ENCODE data around the gene CDH23. TPM values are rescaled to one million over a fixed set of nuclear protein-coding genes. Genes with fewer than 3 reads are reported as not detected.

Gene CDH23
- total RNA-seq, 2 donors from 2014 or later, result 3.9 to 4.4 TPM

DNA sequence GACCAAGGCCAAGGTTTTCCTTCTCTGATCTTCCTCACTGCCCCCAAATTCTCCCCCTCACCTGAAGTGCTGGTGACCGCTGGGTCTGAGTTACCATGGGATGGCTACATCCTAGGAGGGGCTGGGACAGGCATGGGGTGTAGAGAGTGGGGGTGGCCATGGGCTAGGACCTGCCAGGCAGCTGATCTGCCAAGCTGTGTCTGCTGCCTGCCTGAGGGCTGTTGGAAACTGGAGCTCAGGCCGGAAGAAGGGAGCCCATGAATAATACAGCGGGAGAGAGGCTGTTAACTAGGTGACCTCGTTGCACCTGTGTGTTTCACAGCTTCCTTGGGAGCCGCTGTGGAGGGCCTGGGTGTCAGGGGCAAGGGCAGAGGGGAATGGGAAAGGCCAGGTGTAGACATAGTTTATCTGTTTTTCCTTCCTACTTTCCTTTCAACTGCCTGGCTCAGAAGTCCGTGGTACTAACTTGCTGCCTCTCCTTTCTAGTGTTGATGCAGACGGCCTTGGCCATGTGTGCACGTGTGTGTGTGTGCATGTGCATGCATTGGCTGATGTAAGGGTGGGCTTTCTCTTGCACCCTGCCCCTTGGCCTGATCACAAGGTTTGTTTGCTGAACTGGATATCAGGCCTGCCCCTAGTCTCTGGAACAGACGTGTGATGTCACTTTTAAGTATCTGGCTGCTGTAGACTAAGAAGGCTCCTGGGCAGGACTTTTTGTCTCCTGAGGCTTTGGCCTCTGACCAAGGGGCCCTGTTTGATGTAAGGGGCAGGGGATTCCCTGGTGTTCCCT is 11.9 kb downstream of the CDH23 start:
- Histone ChIP-seq H3K27ac (no peak overlapping the region), H3K4me3 (no peak overlapping the region), H3K4me1 (no peaks in the 10 kb centered on the region), H3K36me3 (no peaks in the 10 kb centered on the region), H3K27me3 (no peaks in the 10 kb centered on the region), H3K9me3 (peaks cover 0 to 21% of the 10 kb centered on the region in 2 donors)
- peak; percentile 18 for DNase-seq (ENCODE audit: low spot score)
- TF ChIP-seq, protein P1, sequence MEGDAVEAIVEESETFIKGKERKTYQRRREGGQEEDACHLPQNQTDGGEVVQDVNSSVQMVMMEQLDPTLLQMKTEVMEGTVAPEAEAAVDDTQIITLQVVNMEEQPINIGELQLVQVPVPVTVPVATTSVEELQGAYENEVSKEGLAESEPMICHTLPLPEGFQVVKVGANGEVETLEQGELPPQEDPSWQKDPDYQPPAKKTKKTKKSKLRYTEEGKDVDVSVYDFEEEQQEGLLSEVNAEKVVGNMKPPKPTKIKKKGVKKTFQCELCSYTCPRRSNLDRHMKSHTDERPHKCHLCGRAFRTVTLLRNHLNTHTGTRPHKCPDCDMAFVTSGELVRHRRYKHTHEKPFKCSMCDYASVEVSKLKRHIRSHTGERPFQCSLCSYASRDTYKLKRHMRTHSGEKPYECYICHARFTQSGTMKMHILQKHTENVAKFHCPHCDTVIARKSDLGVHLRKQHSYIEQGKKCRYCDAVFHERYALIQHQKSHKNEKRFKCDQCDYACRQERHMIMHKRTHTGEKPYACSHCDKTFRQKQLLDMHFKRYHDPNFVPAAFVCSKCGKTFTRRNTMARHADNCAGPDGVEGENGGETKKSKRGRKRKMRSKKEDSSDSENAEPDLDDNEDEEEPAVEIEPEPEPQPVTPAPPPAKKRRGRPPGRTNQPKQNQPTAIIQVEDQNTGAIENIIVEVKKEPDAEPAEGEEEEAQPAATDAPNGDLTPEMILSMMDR (IDR thresholded peaks at IDR 0.05), result no peak

DNA sequence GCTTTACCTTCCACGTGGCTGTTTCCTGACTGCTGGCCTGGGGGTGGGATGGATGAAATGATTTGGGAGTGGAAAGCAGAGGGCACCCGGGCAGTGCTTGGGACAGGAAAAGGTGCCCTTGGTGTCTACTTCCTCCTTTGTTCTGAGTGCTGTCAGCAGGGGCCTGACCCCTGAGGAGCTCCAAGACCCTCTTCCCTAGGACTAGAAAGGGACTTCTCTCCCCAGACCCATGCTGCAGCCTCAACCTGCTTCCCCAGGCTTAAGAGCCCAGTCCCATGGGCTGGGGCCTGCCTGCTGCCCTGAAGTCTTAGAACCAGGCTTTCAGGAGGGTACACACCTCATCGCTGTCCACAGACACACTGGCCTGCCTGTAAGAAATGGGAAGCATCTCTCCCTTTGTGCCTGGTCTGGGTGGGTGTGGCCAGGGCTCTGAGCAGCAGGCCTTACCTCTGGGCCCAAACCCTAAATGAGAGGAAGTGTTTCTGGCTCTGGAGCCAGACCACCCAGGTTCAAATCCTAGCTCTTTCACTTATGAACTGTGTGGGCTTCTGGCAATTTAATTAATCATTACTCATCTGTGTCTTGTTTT is 12.9 kb downstream of the CDH23 start:
- TF ChIP-seq, protein P1 (IDR thresholded peaks at IDR 0.05), result no peak
- no peak overlapping the region for H3K4me3 ChIP-seq
- H3K9me3 ChIP-seq, result peaks cover 0 to 21% of the 10 kb centered on the region in 2 donors
- H3K27me3 ChIP-seq, result no peaks in the 10 kb centered on the region
- no peaks in the 10 kb centered on the region for H3K36me3 ChIP-seq
- H3K4me1 ChIP-seq, result no peaks in the 10 kb centered on the region
- peak; percentile 34 for DNase-seq (ENCODE audit: low spot score)
- H3K27ac ChIP-seq, result no peak overlapping the region

DNA sequence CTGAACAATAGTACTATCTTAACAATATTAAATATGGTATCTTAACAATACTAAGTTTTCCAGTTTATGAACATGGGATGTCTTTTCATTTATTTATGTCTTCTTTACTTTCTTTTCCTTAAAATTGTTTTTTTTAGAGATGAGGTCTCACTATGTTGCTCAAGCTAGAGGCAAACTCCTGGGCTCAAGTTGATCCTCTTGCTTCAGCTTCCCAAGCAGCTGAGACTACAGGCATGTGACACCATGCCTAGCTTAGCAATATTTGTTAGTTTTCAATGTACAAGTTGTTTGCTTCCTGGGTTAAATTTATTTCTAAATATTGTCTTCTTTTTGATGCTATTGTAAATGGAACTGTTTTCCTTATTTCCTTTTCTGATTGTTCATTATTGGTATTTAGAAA is 16.9 kb downstream of the CDH23 start:
- Histone ChIP-seq H3K27me3 (no peaks in the 10 kb centered on the region), H3K27ac (no peak overlapping the region), H3K36me3 (no peaks in the 10 kb centered on the region), H3K4me1 (no peaks in the 10 kb centered on the region), H3K4me3 (no peak overlapping the region), H3K9me3 (peaks cover 0 to 21% of the 10 kb centered on the region in 2 donors)
- no peak for DNase-seq (ENCODE audit: low spot score)
- TF ChIP-seq, protein P1 (IDR thresholded peaks at IDR 0.05), result no peak

DNA sequence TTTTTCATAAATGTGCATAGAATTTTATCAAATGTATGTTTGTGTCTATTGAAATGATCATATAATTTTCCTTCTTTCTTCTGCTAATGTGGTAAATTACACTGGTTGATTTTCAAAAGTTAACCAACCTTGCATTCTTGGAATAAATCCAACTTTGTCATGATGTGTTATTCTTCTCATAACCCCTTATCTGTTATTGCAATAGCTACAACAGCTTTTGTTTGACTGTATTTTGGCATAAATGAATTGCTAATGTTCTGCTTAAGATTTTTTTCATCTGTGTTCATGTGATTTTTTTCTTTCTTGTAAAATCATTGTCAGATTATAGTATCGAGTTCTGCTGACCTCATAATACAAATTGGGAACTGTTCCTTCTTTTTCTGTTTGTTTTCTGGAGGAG is 17.6 kb downstream of the CDH23 start:
- H3K4me3 ChIP-seq, result no peak overlapping the region
- H3K27ac ChIP-seq, result no peak overlapping the region
- DNase-seq (ENCODE audit: low spot score), result no peak
- H3K27me3 ChIP-seq, result no peaks in the 10 kb centered on the region
- TF ChIP-seq, protein P1 (IDR thresholded peaks at IDR 0.05), result no peak
- no peaks in the 10 kb centered on the region for H3K36me3 ChIP-seq
- no peaks in the 10 kb centered on the region for H3K4me1 ChIP-seq
- H3K9me3 ChIP-seq, result peaks cover 0 to 21% of the 10 kb centered on the region in 2 donors

DNA sequence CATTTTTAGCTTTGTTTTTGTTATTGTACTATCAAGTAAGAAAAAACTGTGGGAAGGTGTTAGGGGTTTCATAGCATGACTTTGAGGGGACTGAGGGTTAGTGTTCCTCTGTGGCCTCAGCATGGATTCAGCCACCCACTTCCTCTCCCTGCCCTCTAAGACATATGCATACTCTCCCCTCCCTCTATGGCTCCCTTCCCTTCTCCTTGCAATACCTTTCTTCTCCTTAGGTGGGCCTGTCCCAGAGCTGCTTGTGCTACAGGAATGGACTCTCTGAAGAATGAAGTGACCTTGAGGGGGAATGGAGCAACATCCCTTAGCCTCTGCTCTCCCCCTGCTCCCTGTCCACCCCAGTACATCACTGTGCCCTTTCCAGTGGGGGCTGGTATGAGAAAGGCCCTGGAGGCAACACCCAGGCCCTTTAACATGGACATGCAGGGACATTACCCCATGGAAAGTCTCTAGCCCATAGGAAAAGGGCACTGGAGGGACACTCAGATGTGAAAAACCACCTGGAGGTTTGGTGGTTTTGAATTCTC is 22.4 kb downstream of the CDH23 start:
- Histone ChIP-seq H3K4me3 (no peak overlapping the region), H3K36me3 (no peaks in the 10 kb centered on the region), H3K4me1 (no peaks in the 10 kb centered on the region), H3K27ac (no peak overlapping the region), H3K27me3 (no peaks in the 10 kb centered on the region), H3K9me3 (no peaks in the 10 kb centered on the region)
- no peak for DNase-seq (ENCODE audit: low spot score)
- TF ChIP-seq, protein P1 (IDR thresholded peaks at IDR 0.05), result no peak

All from right atrium auricular region (tissue), 2 donors.